ENCODE measurements around the gene ELFN1. TPM values are rescaled to one million over a fixed set of nuclear protein-coding genes. Genes with fewer than 3 reads are reported as not detected.

The ELFN1 gene
- total RNA-seq, 4 donors from 2014 or later = 0.42 to 3.7 (median 1.3) TPM

GRCh38 chr7:1768832-1769231 is 98.8 kb downstream of the ELFN1 start:
- Histone ChIP-seq H3K27ac (no peak overlapping the region), H3K27me3 (peaks cover 21% of the 10 kb centered on the region), H3K4me1 (no peaks in the 10 kb centered on the region), H3K36me3 (no peaks in the 10 kb centered on the region), H3K4me3 (no peak overlapping the region), H3K9me3 (peaks cover 0 to 8% (median 0%) of the 10 kb centered on the region in 3 donors)
- TF ChIP-seq EP300 (IDR thresholded peaks at IDR 0.05) = no peak
- TF ChIP-seq POLR2A (IDR thresholded peaks at IDR 0.05) = no peak
- TF ChIP-seq POLR2AphosphoS5 (IDR thresholded peaks at IDR 0.05) = no peak
- no peak for TF ChIP-seq CTCF (IDR thresholded peaks at IDR 0.05)
- WGBS, 2 donors (ENCODE audit: low coverage in 1 of 2) = 80 to 86% methylated on average over 2 to 6 of the region's 7 CpGs
- ATAC-seq = no peak

- H3K27ac ChIP-seq = no peak overlapping the region
- peaks cover 0 to 1% (median 0%) of the 10 kb centered on the region in 3 donors for H3K9me3 ChIP-seq
- TF ChIP-seq POLR2AphosphoS5 (IDR thresholded peaks at IDR 0.05) (no peak), EP300 (IDR thresholded peaks at IDR 0.05) (no peak), POLR2A (IDR thresholded peaks at IDR 0.05) (no peak), CTCF (IDR thresholded peaks at IDR 0.05) (no peak)
- no peak for ATAC-seq
- H3K4me1 ChIP-seq = no peaks in the 10 kb centered on the region
- WGBS, 2 donors (ENCODE audit: low coverage in 1 of 2) = 95 to 96% methylated on average over 7 to 36 of the region's 54 CpGs
- H3K36me3 ChIP-seq = no peaks in the 10 kb centered on the region
- no peak overlapping the region for H3K4me3 ChIP-seq
- peaks cover 21% of the 10 kb centered on the region for H3K27me3 ChIP-seq
Measured at GRCh38 chr7:1769286-1770200, 99.5 kb downstream of the ELFN1 start.

GRCh38 chr7:1770331-1770730 is 100.3 kb downstream of the ELFN1 start:
- TF ChIP-seq POLR2A (IDR thresholded peaks at IDR 0.05) (no peak), POLR2AphosphoS5 (IDR thresholded peaks at IDR 0.05) (no peak), EP300 (IDR thresholded peaks at IDR 0.05) (no peak), CTCF (IDR thresholded peaks at IDR 0.05) (no peak)
- H3K27me3 ChIP-seq = peaks cover 21% of the 10 kb centered on the region
- 81 to 100% methylated on average over 1 to 5 of the region's 6 CpGs for WGBS, 2 donors (ENCODE audit: low coverage in 1 of 2)

GRCh38 chr7:1775389-1775788 is 105.3 kb downstream of the ELFN1 start:
- ATAC-seq = no peak
- H3K27ac ChIP-seq = no peak overlapping the region
- peaks cover 0 to 24% (median 0%) of the 10 kb centered on the region in 3 donors for H3K9me3 ChIP-seq
- no peaks in the 10 kb centered on the region for H3K4me1 ChIP-seq
- TF ChIP-seq POLR2A (IDR thresholded peaks at IDR 0.05) (no peak), EP300 (IDR thresholded peaks at IDR 0.05) (no peak), CTCF (IDR thresholded peaks at IDR 0.05) (no peak), POLR2AphosphoS5 (IDR thresholded peaks at IDR 0.05) (no peak)
- 65 to 80% methylated on average over 4 of the region's 4 CpGs for WGBS, 2 donors (ENCODE audit: low coverage in 1 of 2)
- H3K27me3 ChIP-seq = peaks cover 15% of the 10 kb centered on the region
- H3K36me3 ChIP-seq = no peaks in the 10 kb centered on the region
- no peak overlapping the region for H3K4me3 ChIP-seq

More at GRCh38 chr7:1770331-1770730, 100.3 kb downstream of the ELFN1 start:
- Histone ChIP-seq H3K36me3 (no peaks in the 10 kb centered on the region), H3K27ac (no peak overlapping the region), H3K9me3 (peaks cover 0 to 2% (median 0%) of the 10 kb centered on the region in 3 donors), H3K4me3 (no peak overlapping the region), H3K4me1 (no peaks in the 10 kb centered on the region)
- ATAC-seq = no peak

- ATAC-seq = no peak
- H3K27me3 ChIP-seq = peaks cover 15% of the 10 kb centered on the region
- no peak overlapping the region for H3K4me3 ChIP-seq
- TF ChIP-seq POLR2A (IDR thresholded peaks at IDR 0.05) = no peak
- TF ChIP-seq POLR2AphosphoS5 (IDR thresholded peaks at IDR 0.05) = no peak
- TF ChIP-seq EP300 (IDR thresholded peaks at IDR 0.05) = no peak
- TF ChIP-seq CTCF (IDR thresholded peaks at IDR 0.05) = no peak
- peaks cover 0 to 24% (median 0%) of the 10 kb centered on the region in 3 donors for H3K9me3 ChIP-seq
- H3K36me3 ChIP-seq = no peaks in the 10 kb centered on the region
- H3K27ac ChIP-seq = no peak overlapping the region
- H3K4me1 ChIP-seq = no peaks in the 10 kb centered on the region
- 84 to 87% methylated on average over 3 to 6 of the region's 6 CpGs for WGBS, 2 donors (ENCODE audit: low coverage in 1 of 2)
Measured at GRCh38 chr7:1777122-1777521, 107.0 kb downstream of the ELFN1 start.

Data from gastroesophageal sphincter (tissue), 4 donors.